ENCODE results near the gene PRKG1. TPM values are rescaled to one million over a fixed set of nuclear protein-coding genes. Genes with fewer than 3 reads are reported as not detected.

The PRKG1 gene
- total RNA-seq, 2 experiments from 2014 or later, result not detected

DNA sequence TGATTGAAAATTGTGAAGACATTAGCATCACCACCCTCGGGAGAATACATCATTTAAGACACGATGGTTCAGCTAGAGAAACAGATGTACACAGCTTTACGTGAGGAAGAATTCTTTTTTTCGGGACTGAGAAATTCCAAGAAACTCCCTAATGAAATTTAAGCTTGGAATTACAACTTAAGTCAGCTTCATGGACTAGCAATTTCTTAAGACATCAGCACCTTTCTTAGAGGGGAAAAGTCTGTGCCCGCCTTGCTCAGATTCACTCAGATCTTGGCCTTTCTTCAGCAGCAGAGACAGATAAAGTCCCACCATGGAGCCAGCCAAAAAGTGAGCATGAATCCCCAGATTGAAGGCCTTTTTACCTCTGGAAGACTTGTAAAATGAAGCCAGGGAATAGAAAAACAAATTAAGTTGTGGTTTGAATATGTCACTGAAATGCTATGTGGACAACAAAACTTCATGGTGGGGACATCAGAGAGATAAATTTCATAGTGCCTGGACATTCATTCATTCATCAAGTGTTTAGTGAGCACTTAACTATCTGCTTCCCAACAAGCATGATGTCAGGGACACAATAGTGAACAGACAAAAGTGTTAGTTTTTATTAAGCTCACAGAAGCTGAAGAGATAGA, 32.1 kb downstream of the PRKG1 start:
- no peak overlapping the region for H3K4me3 Mint-ChIP-seq
- no peaks in the 10 kb centered on the region for H3K36me3 Mint-ChIP-seq
- no peak overlapping the region for H3K27ac Mint-ChIP-seq
- H3K4me1 Mint-ChIP-seq (ENCODE audit: low read depth), result no peaks in the 10 kb centered on the region
- POLR2A ChIA-PET, result no interaction called here
- intact Hi-C loops (cut with micrococcal nuclease), result no loop called here
- no peaks in the 10 kb centered on the region for H3K27me3 Mint-ChIP-seq
- CTCF ChIA-PET, result no interaction called here
- no peaks in the 10 kb centered on the region for H3K9me3 Mint-ChIP-seq
- no peak for DNase-seq

- ChIA-PET CTCF (no interaction called here), POLR2A (no interaction called here)
- H3K27me3 Mint-ChIP-seq, result no peaks in the 10 kb centered on the region
- H3K4me1 Mint-ChIP-seq (ENCODE audit: low read depth), result no peaks in the 10 kb centered on the region
- H3K36me3 Mint-ChIP-seq, result no peaks in the 10 kb centered on the region
- no peaks in the 10 kb centered on the region for H3K9me3 Mint-ChIP-seq
- no peak for DNase-seq
- H3K4me3 Mint-ChIP-seq, result no peak overlapping the region
- intact Hi-C loops (cut with micrococcal nuclease), result no loop called here
- no peak overlapping the region for H3K27ac Mint-ChIP-seq
Observed at GRCh38 chr10:51108406-51108805, 34.1 kb downstream of the PRKG1 start.

DNA sequence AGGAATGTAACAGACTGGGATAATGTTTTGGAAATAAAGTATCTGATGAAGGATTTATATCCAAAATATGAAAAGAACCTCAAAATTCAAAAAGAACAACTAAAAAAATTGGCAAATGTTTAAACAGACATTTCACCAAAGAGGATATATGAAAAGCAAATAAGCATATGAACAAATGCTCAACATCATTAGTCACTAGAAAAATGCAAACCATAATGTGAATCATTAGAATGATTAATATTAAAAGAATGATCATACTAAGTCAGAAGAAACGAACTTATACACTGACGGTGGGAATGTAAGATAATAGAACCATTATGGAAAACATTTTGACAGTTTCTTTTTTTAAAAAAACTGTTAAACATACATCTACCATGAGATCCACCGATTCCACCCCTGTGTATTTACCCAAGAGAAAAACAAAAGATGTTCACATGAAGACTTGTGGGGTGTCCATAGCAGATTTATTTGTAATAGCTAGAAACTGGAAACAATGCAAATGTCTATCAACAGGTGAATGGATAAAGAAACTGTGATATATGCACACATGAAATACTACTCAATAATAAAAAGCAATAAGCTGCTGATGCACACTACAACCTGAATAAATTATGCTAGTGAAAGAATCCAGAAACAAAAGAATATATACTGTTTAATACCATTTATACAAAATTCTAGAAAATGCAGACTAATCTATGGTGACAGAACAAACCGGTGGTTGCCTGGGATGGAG, 35.7 kb downstream of the PRKG1 start:
- no peak overlapping the region for H3K27ac Mint-ChIP-seq
- no peak overlapping the region for H3K4me3 Mint-ChIP-seq
- intact Hi-C loops (cut with micrococcal nuclease), result no loop called here
- CTCF ChIA-PET, result no interaction called here
- POLR2A ChIA-PET, result no interaction called here
- DNase-seq, result no peak
- no peaks in the 10 kb centered on the region for H3K4me1 Mint-ChIP-seq (ENCODE audit: low read depth)
- no peaks in the 10 kb centered on the region for H3K36me3 Mint-ChIP-seq
- H3K9me3 Mint-ChIP-seq, result no peaks in the 10 kb centered on the region
- no peaks in the 10 kb centered on the region for H3K27me3 Mint-ChIP-seq

DNA sequence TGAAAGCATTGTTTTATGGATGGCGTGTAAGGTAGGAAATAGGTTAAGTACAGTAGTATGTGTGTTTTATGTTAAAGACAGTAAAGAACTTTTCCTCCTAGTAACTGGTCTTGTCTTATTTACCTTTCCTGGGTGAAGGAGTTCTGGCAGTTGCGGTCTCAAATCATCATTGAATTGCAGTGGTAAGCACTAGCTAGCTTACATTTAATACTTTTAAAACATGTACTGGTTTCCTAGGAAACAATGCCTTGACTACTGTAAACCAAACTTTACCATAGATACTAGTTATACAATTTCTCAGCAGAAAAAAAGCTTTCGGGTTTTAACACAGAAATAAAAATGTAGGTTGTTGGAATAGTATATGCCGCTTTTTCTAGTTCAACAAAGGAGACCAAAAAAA, 37.7 kb downstream of the PRKG1 start:
- Mint-ChIP-seq H3K27ac (no peak overlapping the region), H3K27me3 (no peaks in the 10 kb centered on the region), H3K4me1 (ENCODE audit: low read depth) (no peaks in the 10 kb centered on the region), H3K36me3 (no peaks in the 10 kb centered on the region), H3K4me3 (no peak overlapping the region), H3K9me3 (no peaks in the 10 kb centered on the region)
- DNase-seq, result no peak
- intact Hi-C loops (cut with micrococcal nuclease), result no loop called here
- POLR2A ChIA-PET, result no interaction called here
- CTCF ChIA-PET, result no interaction called here

DNA sequence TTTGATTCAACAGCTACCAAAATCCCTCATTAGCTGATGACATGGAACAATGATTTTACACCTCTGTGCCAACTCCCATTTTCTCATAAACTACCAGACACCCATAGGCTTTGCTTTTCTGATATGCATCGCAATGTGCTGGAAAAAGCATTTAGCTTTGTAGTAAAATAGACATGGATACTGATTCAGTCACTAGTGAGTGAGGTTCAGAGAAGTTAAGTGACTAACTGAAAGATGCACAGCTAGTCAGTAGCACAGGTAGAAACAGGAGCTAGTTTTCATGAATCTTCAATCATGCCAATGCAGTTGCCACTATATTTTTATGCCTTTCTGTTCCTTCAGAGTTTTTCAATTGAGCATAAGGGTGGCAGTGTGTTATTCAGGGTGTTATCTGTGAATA, 38.7 kb downstream of the PRKG1 start:
- Mint-ChIP-seq H3K4me3 (no peak overlapping the region), H3K27ac (no peak overlapping the region), H3K9me3 (no peaks in the 10 kb centered on the region), H3K4me1 (ENCODE audit: low read depth) (no peaks in the 10 kb centered on the region), H3K27me3 (no peaks in the 10 kb centered on the region), H3K36me3 (no peaks in the 10 kb centered on the region)
- POLR2A ChIA-PET, result no interaction called here
- CTCF ChIA-PET, result interaction anchor here (0.6 kb wide), 1 partner anchor 1219 kb away, joined by 3 read pairs; no protein-coding TSS in a partner anchor
- intact Hi-C loops (cut with micrococcal nuclease), result no loop called here
- DNase-seq, result no peak

DNA sequence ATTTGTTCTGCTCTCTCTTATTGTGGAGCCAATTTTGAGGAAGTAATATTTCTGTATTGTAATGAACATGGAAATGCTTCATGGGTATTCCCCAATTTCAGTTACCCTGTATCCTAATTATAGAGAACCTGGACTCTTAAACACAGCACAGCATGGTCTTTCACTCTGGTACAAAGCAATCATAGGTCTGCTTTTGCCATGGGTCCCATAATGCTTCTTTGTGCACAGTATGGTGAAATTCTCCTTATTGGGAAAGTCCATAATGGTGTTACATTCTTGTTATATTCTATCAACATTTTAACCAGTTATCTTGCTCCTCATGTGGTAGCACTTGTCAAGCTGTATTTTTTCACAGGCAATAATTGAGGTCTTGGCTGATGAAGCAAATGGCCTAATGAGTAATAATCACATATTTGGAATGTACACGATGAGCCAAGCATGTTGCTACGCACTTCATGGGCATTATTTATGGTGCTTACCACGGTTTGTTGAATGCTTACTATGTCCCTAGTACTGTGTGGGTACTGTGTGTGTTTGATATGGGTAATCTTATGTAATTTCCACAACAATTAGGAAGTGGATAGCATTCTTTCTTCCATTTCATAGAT, 42.9 kb downstream of the PRKG1 start:
- Mint-ChIP-seq H3K27me3 (no peaks in the 10 kb centered on the region), H3K4me1 (ENCODE audit: low read depth) (no peaks in the 10 kb centered on the region), H3K36me3 (no peaks in the 10 kb centered on the region), H3K27ac (no peak overlapping the region), H3K4me3 (no peak overlapping the region), H3K9me3 (no peaks in the 10 kb centered on the region)
- POLR2A ChIA-PET, result no interaction called here
- DNase-seq, result no peak
- CTCF ChIA-PET, result no interaction called here
- intact Hi-C loops (cut with micrococcal nuclease), result no loop called here

GRCh38 chr10:51117794-51118193, 43.5 kb downstream of the PRKG1 start:
- Mint-ChIP-seq H3K27me3 (no peaks in the 10 kb centered on the region), H3K27ac (no peak overlapping the region), H3K9me3 (no peaks in the 10 kb centered on the region), H3K36me3 (no peaks in the 10 kb centered on the region), H3K4me3 (no peak overlapping the region), H3K4me1 (ENCODE audit: low read depth) (no peaks in the 10 kb centered on the region)
- no peak for DNase-seq
- ChIA-PET POLR2A (no interaction called here), CTCF (no interaction called here)
- intact Hi-C loops (cut with micrococcal nuclease), result no loop called here

DNA sequence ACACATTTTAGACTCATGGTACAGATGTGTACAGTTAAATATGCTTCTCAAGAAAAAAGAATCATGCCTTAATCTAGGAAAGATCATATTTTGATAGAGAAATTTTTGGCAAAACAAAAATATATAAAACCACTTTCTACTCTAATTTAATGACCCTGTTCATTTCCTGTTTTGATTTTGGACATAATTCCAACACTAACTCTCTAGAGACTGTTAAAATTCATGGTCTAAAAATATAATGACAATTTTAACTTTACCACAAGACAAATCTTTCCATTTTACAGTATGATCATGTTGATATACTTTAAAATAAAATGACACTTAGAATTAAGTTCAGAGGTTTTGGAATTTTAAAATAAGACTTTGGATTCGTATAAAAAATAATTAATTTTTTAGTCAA, 45.2 kb downstream of the PRKG1 start:
- ChIA-PET CTCF (no interaction called here), POLR2A (no interaction called here)
- Mint-ChIP-seq H3K9me3 (no peaks in the 10 kb centered on the region), H3K4me1 (ENCODE audit: low read depth) (no peaks in the 10 kb centered on the region), H3K4me3 (no peak overlapping the region), H3K36me3 (no peaks in the 10 kb centered on the region), H3K27ac (no peak overlapping the region), H3K27me3 (no peaks in the 10 kb centered on the region)
- intact Hi-C loops (cut with micrococcal nuclease), result no loop called here
- DNase-seq, result no peak

DNA sequence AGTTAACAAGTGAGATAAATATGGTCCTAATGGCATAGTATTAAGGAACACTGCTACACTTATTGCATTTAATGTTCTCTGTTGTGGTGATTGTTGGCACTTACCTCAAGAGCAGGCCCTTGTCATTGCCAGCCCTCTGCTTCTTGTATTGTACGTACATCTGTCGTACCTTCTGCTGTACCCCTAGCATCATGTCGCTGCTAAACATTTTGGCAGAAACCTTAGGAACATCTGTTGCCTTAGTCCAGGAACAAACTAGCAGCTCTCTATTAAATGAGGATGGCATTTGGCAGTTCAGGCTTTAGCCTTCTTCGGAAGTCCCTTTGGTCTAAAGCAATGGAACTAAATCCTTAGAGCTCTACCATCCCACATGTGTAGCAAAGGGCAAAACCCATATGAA, 47.6 kb downstream of the PRKG1 start:
- Mint-ChIP-seq H3K4me3 (no peak overlapping the region), H3K27ac (no peak overlapping the region), H3K36me3 (no peaks in the 10 kb centered on the region), H3K9me3 (peaks cover 3% of the 10 kb centered on the region), H3K27me3 (no peaks in the 10 kb centered on the region), H3K4me1 (ENCODE audit: low read depth) (no peaks in the 10 kb centered on the region)
- no peak for DNase-seq
- POLR2A ChIA-PET, result no interaction called here
- CTCF ChIA-PET, result no interaction called here
- intact Hi-C loops (cut with micrococcal nuclease), result no loop called here

- no peaks in the 10 kb centered on the region for H3K27me3 Mint-ChIP-seq
- H3K27ac Mint-ChIP-seq, result no peak overlapping the region
- ChIA-PET POLR2A (no interaction called here), CTCF (no interaction called here)
- DNase-seq, result no peak
- H3K36me3 Mint-ChIP-seq, result no peaks in the 10 kb centered on the region
- H3K4me3 Mint-ChIP-seq, result no peak overlapping the region
- H3K9me3 Mint-ChIP-seq, result peaks cover 3% of the 10 kb centered on the region
- intact Hi-C loops (cut with micrococcal nuclease), result no loop called here
- no peaks in the 10 kb centered on the region for H3K4me1 Mint-ChIP-seq (ENCODE audit: low read depth)
Observed at GRCh38 chr10:51124852-51125251, 50.6 kb downstream of the PRKG1 start.

DNA sequence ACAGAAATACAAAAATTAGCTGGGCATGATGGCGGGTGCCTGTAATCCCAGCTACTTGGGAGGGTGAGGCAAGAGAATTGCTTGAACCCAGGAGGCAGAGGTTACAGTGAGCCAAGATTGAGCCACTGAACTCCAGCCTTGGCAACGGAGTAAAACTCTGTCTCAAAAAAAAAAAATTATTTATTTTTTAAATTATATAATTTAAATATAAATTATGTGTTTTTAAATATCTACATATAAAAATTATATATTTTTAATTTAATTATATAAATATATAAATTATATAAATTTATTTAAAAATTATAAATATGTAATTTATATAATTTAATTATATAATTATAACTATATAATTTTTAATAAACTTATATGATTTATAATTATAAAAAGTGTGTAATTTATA, 51.2 kb downstream of the PRKG1 start:
- ChIA-PET CTCF (no interaction called here), POLR2A (no interaction called here)
- no peaks in the 10 kb centered on the region for H3K27me3 Mint-ChIP-seq
- intact Hi-C loops (cut with micrococcal nuclease), result no loop called here
- no peak for DNase-seq
- no peaks in the 10 kb centered on the region for H3K36me3 Mint-ChIP-seq
- H3K9me3 Mint-ChIP-seq, result peaks cover 3% of the 10 kb centered on the region
- no peak overlapping the region for H3K27ac Mint-ChIP-seq
- no peak overlapping the region for H3K4me3 Mint-ChIP-seq
- no peaks in the 10 kb centered on the region for H3K4me1 Mint-ChIP-seq (ENCODE audit: low read depth)

- ChIA-PET CTCF (no interaction called here), POLR2A (no interaction called here)
- Mint-ChIP-seq H3K27me3 (no peaks in the 10 kb centered on the region), H3K9me3 (peaks cover 3% of the 10 kb centered on the region), H3K4me3 (no peak overlapping the region), H3K4me1 (ENCODE audit: low read depth) (no peaks in the 10 kb centered on the region), H3K27ac (no peak overlapping the region), H3K36me3 (no peaks in the 10 kb centered on the region)
- intact Hi-C loops (cut with micrococcal nuclease), result no loop called here
- DNase-seq, result no peak
Observed at GRCh38 chr10:51129946-51130544, 55.8 kb downstream of the PRKG1 start.
